Mesendoderm (in vitro differentiated cells): ENCODE data around the gene MAPRE3.

Experiments used
- DNase-seq: peaks from one replicate; pipeline ENCODE4 v3.0.0; 2013
- H2AK5ac ChIP-seq: 2 replicates; pipeline ENCODE4 v1.6.1; 2013; ENCODE audit warnings: low read length, inconsistent platforms
- H2BK120ac ChIP-seq: 2 replicates; pipeline ENCODE4 v1.6.1; 2013; ENCODE audit warnings: low read depth, mild to moderate bottlenecking, low read length, moderate library complexity, mixed read lengths
- H2BK15ac ChIP-seq: replicated peaks from 2 replicates; pipeline ENCODE4 v1.6.1; 2013; ENCODE audit warnings: low read depth, mild to moderate bottlenecking, moderate library complexity
- H2BK5ac ChIP-seq: 2 replicates; pipeline ENCODE4 v1.6.1; 2013; ENCODE audit warnings: low read length, inconsistent platforms
- H3K18ac ChIP-seq: 2 replicates; pipeline ENCODE4 v1.6.1; 2013; ENCODE audit warnings: mild to moderate bottlenecking, low read length, mixed read lengths
- H3K23ac ChIP-seq: one replicate; pipeline ENCODE4 v1.6.1; 2013; ENCODE audit warnings: low read length
- H3K27ac ChIP-seq: 2 replicates; pipeline ENCODE4 v1.5.1; 2013; ENCODE audit warnings: low read depth, mild to moderate bottlenecking, inconsistent platforms, low read length, moderate library complexity
- H3K27me3 ChIP-seq: 2 replicates; pipeline ENCODE4 v1.6.1; 2013; ENCODE audit warnings: low read length, control low read depth, mild to moderate bottlenecking, inconsistent platforms; ENCODE audit not compliant: insufficient read depth, poor library complexity
- H3K36me3 ChIP-seq: 2 replicates; pipeline ENCODE4 v1.6.1; 2013; ENCODE audit warnings: low read length, inconsistent platforms; ENCODE audit not compliant: control insufficient read depth, insufficient read depth
- H3K4ac ChIP-seq: one replicate; pipeline ENCODE4 v1.6.1; 2013; ENCODE audit warnings: low read depth, mild to moderate bottlenecking, low read length, moderate library complexity
- H3K4me1 ChIP-seq: 2 replicates; pipeline ENCODE4 v1.6.1; 2013; ENCODE audit warnings: low read depth, low read length, inconsistent platforms; ENCODE audit not compliant: control insufficient read depth
- H3K4me2 ChIP-seq: 2 replicates; pipeline ENCODE4 v1.6.1; 2013; ENCODE audit warnings: low read length
- H3K4me3 ChIP-seq: 2 replicates; pipeline ENCODE4 v1.5.1; 2013; ENCODE audit warnings: mild to moderate bottlenecking, low read length
- H3K56ac ChIP-seq: one replicate; pipeline ENCODE4 v1.6.1; 2013; ENCODE audit warnings: low read length
- H3K79me1 ChIP-seq: 2 replicates; pipeline ENCODE4 v1.6.1; 2013; ENCODE audit warnings: low read length, inconsistent platforms
- H3K79me2 ChIP-seq: 2 replicates; pipeline ENCODE4 v1.6.1; 2013; ENCODE audit warnings: mild to moderate bottlenecking, low read length; ENCODE audit not compliant: control insufficient read depth, insufficient read depth
- H3K9ac ChIP-seq: 2 replicates; pipeline ENCODE4 v1.6.1; 2013; ENCODE audit warnings: low read length, inconsistent platforms
- H4K5ac ChIP-seq: one replicate; pipeline ENCODE4 v1.6.1; 2013; ENCODE audit warnings: low read length
- H4K8ac ChIP-seq: one replicate; pipeline ENCODE4 v1.6.1; 2013; ENCODE audit warnings: low read depth, mild to moderate bottlenecking, control low read depth, low read length, moderate library complexity
- WGBS: extraction: QIAGEN DNeasy Blood & Tissue Kit; methylation state at CpG from one replicate; pipeline ENCODE4 v1.1.7; 2013; ENCODE audit warnings: low lambda C conversion rate, missing lambda C conversion rate; ENCODE audit not compliant: insufficient coverage; ENCODE audit errors: extremely low coverage; 5-methylcytosine and 5-hydroxymethylcytosine counted together

Gene MAPRE3

GRCh38 chr2:27067385-27067784 lies 96.9 kb downstream of the MAPRE3 start:
- Histone ChIP-seq H3K9ac (no peak overlapping the region), H2BK5ac (no peak overlapping the region), H3K4me2 (no peak overlapping the region), H3K56ac (no peak overlapping the region), H3K23ac (no peak overlapping the region), H2BK120ac (no peak overlapping the region), H3K18ac (no peak overlapping the region), H3K36me3 (peaks cover 4% of the 10 kb centered on the region), H2BK15ac (no peak overlapping the region), H3K79me1 (peaks cover 24% of the 10 kb centered on the region), H3K4ac (no peak overlapping the region), H3K4me3 (no peak overlapping the region), H3K27me3 (no peaks in the 10 kb centered on the region), H3K27ac (no peak overlapping the region), H4K8ac (no peak overlapping the region), H3K79me2 (peaks cover 17% of the 10 kb centered on the region), H2AK5ac (no peak overlapping the region), H4K5ac (no peak overlapping the region), H3K4me1 (peaks cover 2% of the 10 kb centered on the region)
- no CpG with 5 or more reads among the region's 5 CpGs for WGBS
- DNase-seq, result no peak

DNA sequence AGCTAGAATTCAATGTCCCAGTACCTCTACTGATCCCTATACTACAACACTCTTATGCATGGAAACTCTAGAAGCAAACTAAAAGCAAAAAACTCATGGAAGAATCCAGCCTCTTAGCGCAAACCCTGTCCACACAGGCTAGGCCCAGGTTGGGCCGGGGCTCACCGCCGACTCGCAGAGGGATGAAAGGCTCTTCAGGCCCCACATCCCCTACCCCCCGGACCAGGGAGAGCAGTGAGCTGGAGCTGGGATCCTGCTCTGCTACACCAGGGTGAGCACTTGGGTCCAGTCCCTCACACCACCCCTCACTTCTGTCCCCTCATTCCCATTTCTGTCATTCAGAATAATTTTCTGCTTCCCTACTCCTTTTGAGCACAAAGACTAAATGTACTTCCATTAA lies 99.0 kb downstream of the MAPRE3 start:
- Histone ChIP-seq H4K5ac (no peak overlapping the region), H4K8ac (no peak overlapping the region), H2BK15ac (no peak overlapping the region), H3K56ac (peak overlapping the region; percentile 42), H3K27me3 (no peaks in the 10 kb centered on the region), H2BK5ac (no peak overlapping the region), H3K4ac (no peak overlapping the region), H3K79me2 (peaks cover 17% of the 10 kb centered on the region), H3K9ac (peak overlapping the region; percentile 29), H2BK120ac (no peak overlapping the region), H3K4me3 (no peak overlapping the region), H3K27ac (no peak overlapping the region), H3K79me1 (peaks cover 24% of the 10 kb centered on the region), H3K18ac (no peak overlapping the region), H2AK5ac (no peak overlapping the region), H3K4me2 (no peak overlapping the region), H3K23ac (no peak overlapping the region), H3K4me1 (peaks cover 2% of the 10 kb centered on the region), H3K36me3 (peaks cover 4% of the 10 kb centered on the region)
- no peak for DNase-seq
- no CpG with 5 or more reads among the region's 6 CpGs for WGBS

DNA sequence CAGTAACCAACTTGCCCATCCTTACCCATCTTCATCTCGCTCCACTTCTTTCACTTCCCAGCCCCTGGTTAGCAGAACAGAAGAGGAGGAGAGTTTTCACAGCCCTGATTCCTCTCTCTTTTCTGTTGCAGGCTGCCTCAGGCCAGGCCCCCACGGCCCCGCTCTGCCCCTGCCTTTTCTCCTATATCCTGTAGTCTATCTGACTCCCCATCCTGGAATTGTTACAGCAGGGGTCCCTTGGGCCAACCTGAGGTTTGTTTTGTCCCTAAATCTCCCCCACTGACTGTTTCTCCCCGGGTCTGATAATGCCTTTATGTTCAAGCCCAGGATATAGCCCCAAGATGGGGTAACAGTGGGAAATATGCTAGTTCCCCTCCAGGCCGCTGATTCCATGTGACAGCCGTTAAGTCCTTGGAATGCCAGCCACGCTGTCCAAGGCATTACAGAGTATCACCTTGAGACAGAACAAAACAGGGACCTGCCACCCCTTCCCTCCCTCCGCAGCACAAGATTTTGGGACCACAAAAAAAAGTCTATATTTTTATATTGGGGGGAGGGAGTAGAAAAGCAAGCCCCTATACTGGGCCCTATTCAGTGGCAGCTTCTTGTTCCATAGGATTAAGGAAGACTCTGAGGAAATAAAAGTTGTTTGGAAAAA lies 99.7 kb downstream of the MAPRE3 start:
- Histone ChIP-seq H3K4ac (no peak overlapping the region), H3K4me1 (peaks cover 2% of the 10 kb centered on the region), H4K8ac (no peak overlapping the region), H3K36me3 (peaks cover 4% of the 10 kb centered on the region), H3K56ac (peak overlapping the region; percentile 95), H3K4me3 (no peak overlapping the region), H3K27ac (no peak overlapping the region), H2BK120ac (no peak overlapping the region), H3K79me1 (peaks cover 24% of the 10 kb centered on the region), H2BK15ac (no peak overlapping the region), H3K79me2 (peaks cover 17% of the 10 kb centered on the region), H4K5ac (no peak overlapping the region), H2BK5ac (no peak overlapping the region), H3K18ac (no peak overlapping the region), H3K27me3 (no peaks in the 10 kb centered on the region), H3K9ac (peak overlapping the region; percentile 88), H2AK5ac (no peak overlapping the region), H3K4me2 (peak overlapping the region; percentile 97), H3K23ac (no peak overlapping the region)
- DNase-seq, result no peak
- no CpG with 5 or more reads among the region's 8 CpGs for WGBS

DNA sequence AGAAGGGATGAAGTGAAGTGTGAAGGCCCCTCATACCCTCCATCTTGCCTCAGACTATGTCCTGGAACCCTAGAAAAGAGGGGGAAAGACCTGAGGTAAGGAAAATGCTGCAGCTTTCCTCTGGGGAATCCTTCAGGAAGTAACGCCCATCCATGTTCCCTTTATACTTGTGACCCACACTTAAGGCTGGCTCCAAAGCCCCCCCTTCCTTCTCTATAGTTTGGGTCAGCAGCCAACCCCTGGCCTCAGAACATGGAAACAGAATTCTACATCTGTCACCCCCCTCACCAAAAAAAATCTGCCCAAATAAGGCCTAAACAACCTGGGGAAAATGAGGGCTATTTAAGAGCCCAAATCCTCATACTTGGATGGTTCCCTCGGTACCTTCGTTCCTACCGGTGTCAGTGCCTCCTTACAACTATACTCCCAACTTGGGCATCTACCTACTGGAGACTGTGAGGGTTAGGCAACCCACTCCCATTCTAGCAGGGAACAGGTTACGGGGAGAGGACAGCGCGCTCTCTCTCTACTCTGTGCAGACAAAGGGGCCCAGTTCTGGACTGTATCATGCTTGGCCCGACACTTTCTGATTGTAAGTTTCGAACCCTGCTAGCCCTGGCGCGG lies 100.3 kb downstream of the MAPRE3 start:
- Histone ChIP-seq H2BK5ac (peak overlapping the region; percentile 17), H3K18ac (peak overlapping the region; percentile 77), H3K27me3 (no peaks in the 10 kb centered on the region), H3K4ac (peak overlapping the region; percentile 86), H3K4me2 (peak overlapping the region; percentile 97), H3K36me3 (peaks cover 4% of the 10 kb centered on the region), H2BK120ac (no peak overlapping the region), H4K5ac (no peak overlapping the region), H2BK15ac (no peak overlapping the region), H3K9ac (peak overlapping the region; percentile 88), H3K4me1 (peaks cover 2% of the 10 kb centered on the region), H4K8ac (no peak overlapping the region), H3K27ac (no peak overlapping the region), H3K79me1 (peaks cover 24% of the 10 kb centered on the region), H3K4me3 (peak overlapping the region; percentile 96), H3K79me2 (peaks cover 17% of the 10 kb centered on the region), H3K56ac (peak overlapping the region; percentile 95), H2AK5ac (peak overlapping the region; percentile 64), H3K23ac (peak overlapping the region; percentile 90)
- WGBS, result no CpG with 5 or more reads among the region's 11 CpGs
- no peak for DNase-seq

- Histone ChIP-seq H3K9ac (peak within 1 kb of the TSS; percentile 88), H2BK15ac (no peak within 1 kb of the TSS), H3K79me1 (peaks cover 24% of the 10 kb centered on the region), H3K4ac (peak within 1 kb of the TSS; percentile 86), H2AK5ac (peak within 1 kb of the TSS; percentile 64), H3K27ac (peak within 1 kb of the TSS; percentile 92), H4K5ac (no peak within 1 kb of the TSS), H3K27me3 (no peaks in the 10 kb centered on the region), H2BK5ac (peak within 1 kb of the TSS; percentile 87), H3K56ac (peak within 1 kb of the TSS; percentile 98), H3K4me3 (peak within 1 kb of the TSS; percentile 96), H3K79me2 (peaks cover 17% of the 10 kb centered on the region), H3K36me3 (peaks cover 4% of the 10 kb centered on the region), H3K4me1 (peaks cover 2% of the 10 kb centered on the region), H3K23ac (peak within 1 kb of the TSS; percentile 100), H3K4me2 (peak within 1 kb of the TSS; percentile 97), H2BK120ac (peak within 1 kb of the TSS; percentile 3), H3K18ac (peak within 1 kb of the TSS; percentile 77), H4K8ac (peak within 1 kb of the TSS; percentile 78)
- peak; percentile 95 for DNase-seq
- WGBS, result no CpG with 5 or more reads among the region's 86 CpGs
These were observed 101.0 kb downstream of the MAPRE3 start, which contains the start of gene OST4 for GRCh38 chr2:27071277-27071989. Gene OST4 (minus strand): TSS chr2:27071654.
